ENCODE results near the gene OCRL.

Gene OCRL

DNA sequence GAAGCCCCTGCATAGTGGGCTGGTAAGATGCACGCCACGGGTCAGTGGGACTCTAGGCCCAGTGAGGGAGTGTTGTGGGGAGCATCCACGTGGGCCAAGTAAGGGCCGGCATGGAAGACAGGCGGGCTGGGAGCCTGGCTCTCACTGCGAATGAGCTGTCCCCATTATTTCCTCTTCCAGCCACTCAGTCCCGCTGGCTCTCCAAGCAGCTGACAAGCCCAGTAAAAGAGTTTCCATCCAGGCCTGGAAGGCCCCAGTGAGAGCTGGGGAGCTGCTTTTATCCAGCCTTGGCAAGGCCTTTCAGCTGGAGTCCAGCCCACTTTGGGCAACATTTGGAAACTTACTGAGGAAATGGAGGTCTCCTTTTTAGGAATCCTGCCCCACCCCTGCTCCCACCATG lies 89.8 kb downstream of the OCRL start:
- Histone ChIP-seq H3K14ac (ENCODE audit: low read length in 2 of 2) (no peak overlapping the region), H2AK5ac (ENCODE audit: low read length, severe bottlenecking) (no peak overlapping the region), H3K23ac (ENCODE audit: low read length in 2 of 2) (no peak overlapping the region), H2BK12ac (ENCODE audit: low read length in 2 of 2) (no peak overlapping the region), H4K8ac (ENCODE audit: low read length) (no peak overlapping the region), H2AFZ (ENCODE audit: low read depth, low read length) (no peak overlapping the region), H3K18ac (ENCODE audit: low read depth in 1 of 2, low read length in 2 of 2) (no peak overlapping the region), H3K9me3 (ENCODE audit: control insufficient read depth, low read length) (no peaks in the 10 kb centered on the region), H3K27me3 (ENCODE audit: control insufficient read depth in 1 of 2, insufficient read depth in 1 of 2, low read length in 2 of 2) (peaks cover 0 to 29% of the 10 kb centered on the region in 2 experiments), H3K79me1 (replicated peaks; ENCODE audit: low read length, poor library complexity, severe bottlenecking) (no peaks in the 10 kb centered on the region), H3K4ac (ENCODE audit: low read depth in 1 of 2, low read length in 2 of 2) (no peak overlapping the region), H3K36me3 (ENCODE audit: control insufficient read depth in 1 of 2, insufficient read depth in 2 of 2, low read depth in 1 of 2, low read length in 2 of 2) (no peaks in the 10 kb centered on the region), H3K4me1 (ENCODE audit: control insufficient read depth, insufficient read depth, low read depth, low read length) (no peaks in the 10 kb centered on the region), H4K91ac (ENCODE audit: low read length) (no peak overlapping the region), H3K27ac (ENCODE audit: low read length, poor library complexity, severe bottlenecking) (no peak overlapping the region), H3K4me3 (ENCODE audit: insufficient read depth in 1 of 2, low read depth in 1 of 2, low read length in 2 of 2) (no peak overlapping the region), H2BK120ac (ENCODE audit: low read depth, low read length) (no peak overlapping the region), H3K4me2 (ENCODE audit: low read length, poor library complexity, severe bottlenecking) (no peak overlapping the region), H2BK5ac (ENCODE audit: low read depth, low read length, poor library complexity, severe bottlenecking) (no peak overlapping the region), H2BK15ac (ENCODE audit: low read depth, poor library complexity, severe bottlenecking) (no peak overlapping the region), H3K9ac (ENCODE audit: low read length) (peak overlapping the region; percentile 5)
- 88% methylated on average over 4 of the region's 7 CpGs for WGBS
- no peak for DNase-seq

DNA sequence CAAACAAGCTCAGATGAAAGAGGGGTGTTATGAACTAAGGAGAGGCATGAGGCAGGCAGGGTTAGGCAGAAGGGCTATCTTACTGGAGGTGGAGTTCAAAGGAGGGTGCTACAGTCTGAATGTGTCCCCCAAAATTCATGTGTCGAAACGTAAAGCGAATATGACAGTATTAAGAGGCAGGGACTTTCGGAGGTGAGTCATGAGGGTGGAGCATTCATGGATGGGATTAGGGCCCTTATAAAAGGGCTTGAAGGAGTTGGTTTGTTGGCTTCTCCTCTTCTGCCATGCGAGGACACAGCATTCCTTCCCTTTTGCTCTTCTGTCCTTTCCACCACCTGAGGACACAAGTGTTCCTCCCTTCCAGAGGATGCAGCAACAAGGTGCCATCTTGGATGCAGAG lies 91.8 kb downstream of the OCRL start:
- no peak overlapping the region for H3K4me3 ChIP-seq (ENCODE audit: insufficient read depth in 1 of 2, low read depth in 1 of 2, low read length in 2 of 2)
- no peak overlapping the region for H2BK12ac ChIP-seq (ENCODE audit: low read length in 2 of 2)
- no peaks in the 10 kb centered on the region for H3K9me3 ChIP-seq (ENCODE audit: control insufficient read depth, low read length)
- no peak overlapping the region for H3K4me2 ChIP-seq (ENCODE audit: low read length, poor library complexity, severe bottlenecking)
- no peaks in the 10 kb centered on the region for H3K36me3 ChIP-seq (ENCODE audit: control insufficient read depth in 1 of 2, insufficient read depth in 2 of 2, low read depth in 1 of 2, low read length in 2 of 2)
- no peak overlapping the region for H2AFZ ChIP-seq (ENCODE audit: low read depth, low read length)
- WGBS, result 76% methylated on average over 4 of the region's 5 CpGs
- H4K8ac ChIP-seq (ENCODE audit: low read length), result no peak overlapping the region
- H2AK5ac ChIP-seq (ENCODE audit: low read length, severe bottlenecking), result no peak overlapping the region
- peaks cover 0 to 31% of the 10 kb centered on the region in 2 experiments for H3K27me3 ChIP-seq (ENCODE audit: control insufficient read depth in 1 of 2, insufficient read depth in 1 of 2, low read length in 2 of 2)
- H3K4ac ChIP-seq (ENCODE audit: low read depth in 1 of 2, low read length in 2 of 2), result no peak overlapping the region
- H3K27ac ChIP-seq (ENCODE audit: low read length, poor library complexity, severe bottlenecking), result no peak overlapping the region
- H3K23ac ChIP-seq (ENCODE audit: low read length in 2 of 2), result no peak overlapping the region
- H3K4me1 ChIP-seq (ENCODE audit: control insufficient read depth, insufficient read depth, low read depth, low read length), result no peaks in the 10 kb centered on the region
- no peak overlapping the region for H3K9ac ChIP-seq (ENCODE audit: low read length)
- no peak overlapping the region for H2BK15ac ChIP-seq (ENCODE audit: low read depth, poor library complexity, severe bottlenecking)
- peak; percentile 12 for DNase-seq
- H2BK5ac ChIP-seq (ENCODE audit: low read depth, low read length, poor library complexity, severe bottlenecking), result no peak overlapping the region
- no peak overlapping the region for H3K14ac ChIP-seq (ENCODE audit: low read length in 2 of 2)
- no peak overlapping the region for H3K18ac ChIP-seq (ENCODE audit: low read depth in 1 of 2, low read length in 2 of 2)
- H4K91ac ChIP-seq (ENCODE audit: low read length), result no peak overlapping the region
- H2BK120ac ChIP-seq (ENCODE audit: low read depth, low read length), result no peak overlapping the region
- H3K79me1 ChIP-seq (replicated peaks; ENCODE audit: low read length, poor library complexity, severe bottlenecking), result no peaks in the 10 kb centered on the region

DNA sequence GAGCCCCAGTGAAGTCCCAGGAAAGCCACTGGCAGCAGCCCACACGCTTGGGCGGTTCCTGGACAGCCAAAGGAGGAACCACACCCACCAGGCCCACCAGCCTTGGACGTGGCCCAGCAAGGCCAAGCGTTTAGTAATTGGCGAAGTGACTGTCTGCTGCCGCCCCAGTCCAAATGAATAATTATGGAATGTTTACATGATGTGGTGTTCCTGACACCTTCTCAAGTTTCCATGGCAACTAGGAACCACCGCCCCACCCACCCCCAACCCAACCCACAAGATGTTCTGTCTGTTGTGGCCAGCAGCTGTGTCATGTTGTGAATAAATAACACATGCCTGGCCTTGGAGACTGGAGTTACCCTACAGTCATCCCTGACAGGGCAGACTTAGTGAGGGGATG lies 92.4 kb downstream of the OCRL start:
- WGBS, result 60% methylated on average over 1 of the region's 7 CpGs
- Histone ChIP-seq H3K18ac (ENCODE audit: low read depth in 1 of 2, low read length in 2 of 2) (no peak overlapping the region), H2BK12ac (ENCODE audit: low read length in 2 of 2) (no peak overlapping the region), H3K4me3 (ENCODE audit: insufficient read depth in 1 of 2, low read depth in 1 of 2, low read length in 2 of 2) (no peak overlapping the region), H3K27me3 (ENCODE audit: control insufficient read depth in 1 of 2, insufficient read depth in 1 of 2, low read length in 2 of 2) (peaks cover 0 to 26% of the 10 kb centered on the region in 2 experiments), H4K91ac (ENCODE audit: low read length) (no peak overlapping the region), H3K9me3 (ENCODE audit: control insufficient read depth, low read length) (no peaks in the 10 kb centered on the region), H3K27ac (ENCODE audit: low read length, poor library complexity, severe bottlenecking) (no peak overlapping the region), H3K36me3 (ENCODE audit: control insufficient read depth in 1 of 2, insufficient read depth in 2 of 2, low read depth in 1 of 2, low read length in 2 of 2) (no peaks in the 10 kb centered on the region), H3K14ac (ENCODE audit: low read length in 2 of 2) (no peak overlapping the region), H3K9ac (ENCODE audit: low read length) (no peak overlapping the region), H3K23ac (ENCODE audit: low read length in 2 of 2) (no peak overlapping the region), H3K4me2 (ENCODE audit: low read length, poor library complexity, severe bottlenecking) (no peak overlapping the region), H2BK120ac (ENCODE audit: low read depth, low read length) (no peak overlapping the region), H3K4ac (ENCODE audit: low read depth in 1 of 2, low read length in 2 of 2) (no peak overlapping the region), H2AK5ac (ENCODE audit: low read length, severe bottlenecking) (no peak overlapping the region), H4K8ac (ENCODE audit: low read length) (no peak overlapping the region), H3K79me1 (replicated peaks; ENCODE audit: low read length, poor library complexity, severe bottlenecking) (no peaks in the 10 kb centered on the region), H2AFZ (ENCODE audit: low read depth, low read length) (peak overlapping the region; percentile 27), H2BK5ac (ENCODE audit: low read depth, low read length, poor library complexity, severe bottlenecking) (no peak overlapping the region), H2BK15ac (ENCODE audit: low read depth, poor library complexity, severe bottlenecking) (no peak overlapping the region), H3K4me1 (ENCODE audit: control insufficient read depth, insufficient read depth, low read depth, low read length) (no peaks in the 10 kb centered on the region)
- DNase-seq, result peak; percentile 39

DNA sequence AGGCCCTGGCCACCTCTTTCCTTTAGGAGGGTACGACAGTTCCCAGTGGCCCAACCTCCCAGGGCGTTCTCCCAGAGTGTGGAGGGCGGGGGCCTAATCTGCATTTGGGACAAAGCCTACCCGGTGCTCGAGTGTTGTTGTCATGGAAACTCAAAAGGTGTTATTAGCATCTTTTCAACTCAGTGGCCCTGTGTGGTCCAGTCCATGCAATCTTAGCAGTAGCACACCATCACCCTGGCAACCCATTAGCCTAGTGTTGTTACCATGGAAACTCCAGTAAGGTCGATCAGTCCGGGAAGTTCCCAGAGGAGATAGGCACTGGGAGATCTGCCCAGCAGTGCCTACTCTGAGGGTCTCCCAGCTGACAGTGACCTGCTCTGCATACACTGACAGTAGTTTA lies 94.5 kb downstream of the OCRL start:
- no peak for DNase-seq
- Histone ChIP-seq H2BK120ac (ENCODE audit: low read depth, low read length) (no peak overlapping the region), H3K27me3 (ENCODE audit: control insufficient read depth in 1 of 2, insufficient read depth in 1 of 2, low read length in 2 of 2) (peaks cover 0 to 31% of the 10 kb centered on the region in 2 experiments), H2AK5ac (ENCODE audit: low read length, severe bottlenecking) (no peak overlapping the region), H2BK5ac (ENCODE audit: low read depth, low read length, poor library complexity, severe bottlenecking) (no peak overlapping the region), H3K4me3 (ENCODE audit: insufficient read depth in 1 of 2, low read depth in 1 of 2, low read length in 2 of 2) (no peak overlapping the region), H3K14ac (ENCODE audit: low read length in 2 of 2) (no peak overlapping the region), H3K18ac (ENCODE audit: low read depth in 1 of 2, low read length in 2 of 2) (no peak overlapping the region), H3K9ac (ENCODE audit: low read length) (no peak overlapping the region), H3K4me1 (ENCODE audit: control insufficient read depth, insufficient read depth, low read depth, low read length) (no peaks in the 10 kb centered on the region), H3K27ac (ENCODE audit: low read length, poor library complexity, severe bottlenecking) (no peak overlapping the region), H3K36me3 (ENCODE audit: control insufficient read depth in 1 of 2, insufficient read depth in 2 of 2, low read depth in 1 of 2, low read length in 2 of 2) (no peaks in the 10 kb centered on the region), H3K4ac (ENCODE audit: low read depth in 1 of 2, low read length in 2 of 2) (no peak overlapping the region), H3K9me3 (ENCODE audit: control insufficient read depth, low read length) (no peaks in the 10 kb centered on the region), H2AFZ (ENCODE audit: low read depth, low read length) (no peak overlapping the region), H2BK12ac (ENCODE audit: low read length in 2 of 2) (no peak overlapping the region), H4K8ac (ENCODE audit: low read length) (no peak overlapping the region), H3K4me2 (ENCODE audit: low read length, poor library complexity, severe bottlenecking) (no peak overlapping the region), H4K91ac (ENCODE audit: low read length) (no peak overlapping the region), H3K79me1 (replicated peaks; ENCODE audit: low read length, poor library complexity, severe bottlenecking) (no peaks in the 10 kb centered on the region), H2BK15ac (ENCODE audit: low read depth, poor library complexity, severe bottlenecking) (no peak overlapping the region), H3K23ac (ENCODE audit: low read length in 2 of 2) (no peak overlapping the region)
- WGBS, result 66% methylated on average over 7 of the region's 7 CpGs

Measured in mesenchymal stem cell (in vitro differentiated cells and primary cell).